HCT116 (cell line): ENCODE data around the gene KCNAB3. TPM values are rescaled to one million over a fixed set of nuclear protein-coding genes. Genes with fewer than 3 reads are reported as not detected.

Experiments used
- ATAC-seq: fragments of 200-7000 bp; cut with Tn5 transposase; 2 replicates; pipeline ENCODE4 v1.9.1; 2020; ENCODE audit warnings: mild to moderate bottlenecking, moderate library complexity
- BruUV-seq: library from RNA; stranded (reverse); fragments of 400-500 nt; replicated peaks from 2 replicates; lab custom pipeline; 2021; lab: Mats Ljungman, UMichigan
- CTCF ChIA-PET: fragments of 300-600 bp; sonication (Branson Sonifier 250); formaldehyde crosslinking; loops from one replicate; lab custom pipeline; 2021; ENCODE audit warnings: antibody characterized with exemption; lab: Charles Lee
- POLR2A ChIA-PET: fragments of 300-600, 350-600 bp; sonication (Branson Sonifier 250); formaldehyde crosslinking; loops from one replicate; lab custom pipeline; 2021; ENCODE audit warnings: antibody characterized with exemption; lab: Charles Lee
- RAD21 ChIA-PET, 2 experiments: fragments of 300-600 bp; sonication (Branson Sonifier 250); formaldehyde crosslinking; loops; one replicate each; lab custom pipeline; 2023; ENCODE audit warnings: low total read pairs in 2 of 2; ENCODE audit not compliant: uncharacterized antibody in 2 of 2, unreplicated experiment in 2 of 2, low non-redundant PET in 1 of 2; lab: Charles Lee
- DNase-seq: peaks from one replicate; pipeline ENCODE4 v3.0.0-alpha.2; 2010; ENCODE audit warnings: low read depth, low spot score
- H2AFZ ChIP-seq: fragments of 200-600 bp; shearing (Covaris generic), sonication (generic); 2 replicates; pipeline ENCODE4 v1.6.1; 2017; ENCODE audit warnings: low read depth, mixed run types, mixed read lengths, antibody characterized with exemption, low read length; ENCODE audit not compliant: poor library complexity, severe bottlenecking
- H3K27ac ChIP-seq: 2 replicates; pipeline ENCODE4 v1.5.1; 2012; ENCODE audit warnings: low read depth, low read length
- H3K27me3 ChIP-seq: fragments of 200-600 bp; sonication (generic); 2 replicates; pipeline ENCODE4 v1.6.1; 2016; ENCODE audit warnings: mixed run types, low read length, mixed read lengths; ENCODE audit not compliant: insufficient read depth
- H3K36me3 ChIP-seq, 2 experiments: fragments of 200-500 bp in 1 of 2; fragments of 200-600 bp in 1 of 2; sonication (Bioruptor generic) in 1 of 2; sonication (generic) in 1 of 2; 2 replicates each; pipeline versions ENCODE4 v1.5.1 to v1.6.1; 2014 to 2016; ENCODE audit warnings: low read length in 2 of 2, inconsistent platforms in 1 of 2, mixed read lengths in 1 of 2, mixed run types in 1 of 2; ENCODE audit not compliant: insufficient read depth in 2 of 2, control insufficient read depth in 1 of 2
- H3K4me1 ChIP-seq, 2 experiments: fragments of 200-600 bp in 1 of 2; sonication (generic) in 1 of 2; 2 replicates each; pipeline versions ENCODE4 v1.5.1 to v1.6.1; 2012 to 2017; ENCODE audit warnings: low read length in 2 of 2, inconsistent platforms in 1 of 2, mild to moderate bottlenecking in 1 of 2, mixed read lengths in 1 of 2, mixed run types in 1 of 2, moderate library complexity in 1 of 2; ENCODE audit not compliant: insufficient read depth in 2 of 2, control insufficient read depth in 1 of 2
- H3K4me2 ChIP-seq: fragments of 200-600 bp; sonication (generic); 2 replicates; pipeline ENCODE4 v1.6.1; 2017; ENCODE audit warnings: mixed run types, low read length, mixed read lengths
- H3K4me3 ChIP-seq, 2 experiments: fragments of 200-600 bp in 1 of 2; sonication (generic) in 1 of 2; replicated peaks in 1 of 2; 2 replicates each; pipeline ENCODE4 v1.5.1; 2011 to 2016; ENCODE audit warnings: low read length in 2 of 2, control low read depth in 1 of 2, low read depth in 1 of 2, mild to moderate bottlenecking in 1 of 2, mixed read lengths in 1 of 2, mixed run types in 1 of 2
- H3K79me2 ChIP-seq: fragments of 200-600 bp; sonication (generic); 2 replicates; pipeline ENCODE4 v1.6.1; 2017; ENCODE audit warnings: mild to moderate bottlenecking, mixed run types, low read length, moderate library complexity, mixed read lengths; ENCODE audit not compliant: insufficient read depth
- H3K9ac ChIP-seq: fragments of 200-600 bp; sonication (generic); 2 replicates; pipeline ENCODE4 v1.6.1; 2016; ENCODE audit warnings: low read length, mixed read lengths
- H3K9me2 ChIP-seq: fragments of 200-600 bp; sonication (generic), shearing (Covaris generic); 2 replicates; pipeline ENCODE4 v1.6.1; 2017; ENCODE audit warnings: mixed run types, mild to moderate bottlenecking, moderate library complexity; ENCODE audit not compliant: insufficient read depth
- H3K9me3 ChIP-seq, 2 experiments: fragments of 200-500 bp in 1 of 2; fragments of 200-600 bp in 1 of 2; sonication (Bioruptor generic) in 1 of 2; sonication (generic) in 1 of 2; 2 replicates each; pipeline ENCODE4 v1.6.1; 2014 to 2017; ENCODE audit warnings: low read length in 2 of 2, mixed read lengths in 2 of 2, inconsistent platforms in 1 of 2, low read depth in 1 of 2, mild to moderate bottlenecking in 1 of 2, mixed run types in 1 of 2, moderate library complexity in 1 of 2; ENCODE audit not compliant: control insufficient read depth in 1 of 2, insufficient read depth in 1 of 2
- H4K20me1 ChIP-seq: fragments of 200-600 bp; sonication (generic), shearing (Covaris generic); 2 replicates; pipeline ENCODE4 v1.6.1; 2017; ENCODE audit warnings: mixed run types, mild to moderate bottlenecking, moderate library complexity; ENCODE audit not compliant: insufficient read depth
- EZH2 ChIP-seq: fragments of 200-600 bp; sonication (generic); IDR thresholded peaks from 2 replicates; pipeline ENCODE4 v1.6.1; 2017; ENCODE audit warnings: antibody characterized with exemption, mixed run types
- POLR2A ChIP-seq: IDR thresholded peaks from 2 replicates; pipeline ENCODE4 v1.7.0; 2011; ENCODE audit warnings: borderline replicate concordance; ENCODE audit not compliant: insufficient read depth, insufficient read length; ENCODE audit errors: extremely low read depth
- POLR2AphosphoS5 ChIP-seq: IDR thresholded peaks from 2 replicates; pipeline ENCODE4 v1.6.1; 2011; ENCODE audit warnings: mild to moderate bottlenecking, low read depth, low read length, moderate library complexity
- SP1 ChIP-seq: IDR thresholded peaks from 2 replicates; pipeline ENCODE4 v1.6.1; 2012; ENCODE audit warnings: low read depth
- TCF7L2 ChIP-seq: IDR thresholded peaks from 2 replicates; pipeline ENCODE4 v1.7.0; 2011; ENCODE audit warnings: borderline replicate concordance, inconsistent platforms; ENCODE audit not compliant: insufficient read depth, insufficient read length; ENCODE audit errors: extremely low read depth
- YY1 ChIP-seq: IDR thresholded peaks from 2 replicates; pipeline ENCODE4 v1.6.1; 2011; ENCODE audit warnings: low read length, low read depth, moderate library complexity, mild to moderate bottlenecking; ENCODE audit not compliant: insufficient replicate concordance; ENCODE audit errors: extremely low read depth
- ZNF274 ChIP-seq: fragments of 200-500 bp; sonication (Bioruptor generic); IDR thresholded peaks from 2 replicates; pipeline ENCODE4 v1.6.1; 2014; ENCODE audit warnings: mild to moderate bottlenecking, low read depth, low read length, inconsistent platforms
- intact Hi-C: fragments of 100-400 bp; cut with micrococcal nuclease; formaldehyde crosslinking; loops from 2 replicates; pipeline ENCODE4 v1.10.0; 2022
- total RNA-seq: library from RNA; stranded (reverse); gene quantifications from one replicate; pipeline ENCODE4 v1.2.1, GENCODE V29; 2021; ENCODE audit not compliant: unreplicated experiment
- TF ChIP-seq, protein P1 (sequence below), 3 experiments: fragments of 200-600 bp in 1 of 3; sonication (generic) in 1 of 3; IDR thresholded peaks in 2 of 3; conservative IDR thresholded peaks in 1 of 3; 2 replicates each; pipeline ENCODE4 v1.5.1; 2012 to 2017; ENCODE audit warnings: low read depth in 2 of 3, low read length in 2 of 3, antibody characterized with exemption in 1 of 3, borderline replicate concordance in 1 of 3, control low read depth in 1 of 3, mild to moderate bottlenecking in 1 of 3, mixed read lengths in 1 of 3, mixed run types in 1 of 3, moderate library complexity in 1 of 3; ENCODE audit not compliant: insufficient read depth in 1 of 3
- TF ChIP-seq, protein P2 (sequence below): IDR thresholded peaks from 2 replicates; pipeline ENCODE4 v1.6.1; 2012

The KCNAB3 gene
- total RNA-seq, 1 experiment from 2014 or later = 7.1 TPM

DNA sequence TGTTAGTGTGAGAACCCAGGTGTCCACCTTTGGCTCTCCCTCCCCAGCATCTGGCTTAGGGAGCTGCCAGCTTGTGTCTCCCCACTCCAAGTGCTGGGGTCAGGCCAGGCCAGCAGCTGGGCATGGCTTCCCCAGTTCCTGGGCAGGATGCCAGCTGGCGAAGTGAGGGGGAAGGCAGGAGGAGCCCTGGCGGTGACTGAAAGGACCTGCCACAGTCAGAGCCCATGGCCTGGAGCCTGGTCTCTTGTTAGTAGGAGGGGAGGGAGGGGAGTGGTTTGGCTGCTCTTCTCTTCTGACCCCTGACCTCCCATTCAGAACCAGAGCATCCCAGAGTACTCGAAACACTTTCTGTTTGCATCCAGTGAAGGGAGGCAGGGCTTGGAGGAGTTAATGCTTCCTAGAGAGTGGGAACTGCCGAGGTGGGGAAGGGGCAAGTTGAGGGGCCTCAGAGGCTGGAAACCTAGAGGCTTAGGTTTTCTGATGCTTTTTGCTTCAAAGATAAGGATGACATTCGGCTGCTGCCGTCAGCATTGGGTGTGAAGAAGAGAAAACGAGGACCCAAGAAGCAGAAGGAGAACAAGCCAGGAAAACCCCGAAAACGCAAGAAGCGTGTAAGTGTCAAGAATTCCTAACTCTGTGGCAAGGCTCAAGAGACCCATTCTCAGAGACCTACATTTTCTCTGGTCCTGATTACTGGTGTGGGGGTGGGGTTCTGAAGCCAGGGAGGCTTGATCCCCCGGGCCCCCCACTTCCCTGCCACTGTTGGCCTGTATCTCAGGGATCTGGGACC is 40.3 kb downstream of the KCNAB3 start:
- TF ChIP-seq, protein P1, sequence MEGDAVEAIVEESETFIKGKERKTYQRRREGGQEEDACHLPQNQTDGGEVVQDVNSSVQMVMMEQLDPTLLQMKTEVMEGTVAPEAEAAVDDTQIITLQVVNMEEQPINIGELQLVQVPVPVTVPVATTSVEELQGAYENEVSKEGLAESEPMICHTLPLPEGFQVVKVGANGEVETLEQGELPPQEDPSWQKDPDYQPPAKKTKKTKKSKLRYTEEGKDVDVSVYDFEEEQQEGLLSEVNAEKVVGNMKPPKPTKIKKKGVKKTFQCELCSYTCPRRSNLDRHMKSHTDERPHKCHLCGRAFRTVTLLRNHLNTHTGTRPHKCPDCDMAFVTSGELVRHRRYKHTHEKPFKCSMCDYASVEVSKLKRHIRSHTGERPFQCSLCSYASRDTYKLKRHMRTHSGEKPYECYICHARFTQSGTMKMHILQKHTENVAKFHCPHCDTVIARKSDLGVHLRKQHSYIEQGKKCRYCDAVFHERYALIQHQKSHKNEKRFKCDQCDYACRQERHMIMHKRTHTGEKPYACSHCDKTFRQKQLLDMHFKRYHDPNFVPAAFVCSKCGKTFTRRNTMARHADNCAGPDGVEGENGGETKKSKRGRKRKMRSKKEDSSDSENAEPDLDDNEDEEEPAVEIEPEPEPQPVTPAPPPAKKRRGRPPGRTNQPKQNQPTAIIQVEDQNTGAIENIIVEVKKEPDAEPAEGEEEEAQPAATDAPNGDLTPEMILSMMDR (IDR thresholded peaks at IDR 0.05 in 2 of 3, conservative IDR thresholded peaks at IDR 0.05 in 1 of 3; ENCODE audit: borderline replicate concordance in 1 of 3, insufficient read depth in 1 of 3, low read depth in 2 of 3, low read length in 2 of 3) = peak in 2 of 3 experiments; percentile 49 to 56; a peak in 4 of 6 replicates
- TF ChIP-seq YY1 (no peak), EZH2 (no peak), ZNF274 (no peak), SP1 (0 out of 2 replicates have a peak, but pooled peaks have one; percentile 36), POLR2A (no peak), POLR2AphosphoS5 (peak; percentile 50), TCF7L2 (peak; percentile 69)
- TF ChIP-seq, protein P2, sequence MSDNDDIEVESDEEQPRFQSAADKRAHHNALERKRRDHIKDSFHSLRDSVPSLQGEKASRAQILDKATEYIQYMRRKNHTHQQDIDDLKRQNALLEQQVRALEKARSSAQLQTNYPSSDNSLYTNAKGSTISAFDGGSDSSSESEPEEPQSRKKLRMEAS = peak; percentile 25; the same call in 1 of the 2 replicates
- ATAC-seq = peak; percentile 46

More for the DNA sequence above, 40.3 kb downstream of the KCNAB3 start:
- BruUV-seq = no TSS peak
- peaks cover 14 to 15% of the 10 kb centered on the region in 2 experiments; a peak in 3 of 4 replicates for H3K36me3 ChIP-seq
- CTCF ChIA-PET = interaction anchor here (1.0 kb wide), 1 partner anchor 101 kb away, joined by 4 read pairs; no protein-coding TSS in a partner anchor
- H2AFZ ChIP-seq = no peak overlapping the region
- RAD21 ChIA-PET = no interaction called here
- peaks cover 33% of the 10 kb centered on the region for H3K79me2 ChIP-seq
- peak overlapping the region; percentile 97 for H3K27ac ChIP-seq
- H3K4me2 ChIP-seq = peak overlapping the region; percentile 99
- peak overlapping the region; percentile 77 for H3K9ac ChIP-seq
- DNase-seq = peak; percentile 74
- H3K9me2 ChIP-seq = no peaks in the 10 kb centered on the region
- H3K27me3 ChIP-seq = no peaks in the 10 kb centered on the region
- no peaks in the 10 kb centered on the region for H3K9me3 ChIP-seq
- peaks cover 30 to 44% of the 10 kb centered on the region in 2 experiments for H3K4me1 ChIP-seq
- intact Hi-C loops = no loop called here
- H3K4me3 ChIP-seq = peak overlapping the region in 1 of 2 experiments; percentile 82; a peak in 2 of 4 replicates
- no peaks in the 10 kb centered on the region for H4K20me1 ChIP-seq
- POLR2A ChIA-PET = no interaction called here
